Measurements from ENCODE around the gene ZBTB37.
"Not testable (repeated sequence)": the region's sequence is repeated elsewhere in the genome, so short reads cannot be mapped to it uniquely, and the experiment has no call there.

The ZBTB37 gene

DNA sequence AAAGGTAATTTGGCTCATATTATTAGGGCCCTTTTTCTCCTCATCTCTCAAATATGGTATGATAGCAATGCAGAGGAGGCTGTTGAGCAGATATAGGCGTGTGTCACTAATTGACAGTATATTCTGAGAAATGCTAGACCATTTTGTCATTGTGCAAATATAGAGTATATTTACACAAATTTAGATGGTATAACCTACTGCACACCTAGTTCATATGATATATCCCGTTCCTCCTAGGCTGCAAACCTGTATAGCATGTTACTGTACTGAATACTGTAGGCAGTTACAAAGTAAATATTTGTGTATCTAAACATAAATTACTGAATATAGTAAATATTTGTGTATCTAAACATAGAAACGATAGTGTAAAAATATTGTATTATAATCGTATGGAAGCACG is 8.6 kb downstream of the ZBTB37 start:
- peaks cover 57% of the 10 kb centered on the region for H3K36me3 Mint-ChIP-seq

DNA sequence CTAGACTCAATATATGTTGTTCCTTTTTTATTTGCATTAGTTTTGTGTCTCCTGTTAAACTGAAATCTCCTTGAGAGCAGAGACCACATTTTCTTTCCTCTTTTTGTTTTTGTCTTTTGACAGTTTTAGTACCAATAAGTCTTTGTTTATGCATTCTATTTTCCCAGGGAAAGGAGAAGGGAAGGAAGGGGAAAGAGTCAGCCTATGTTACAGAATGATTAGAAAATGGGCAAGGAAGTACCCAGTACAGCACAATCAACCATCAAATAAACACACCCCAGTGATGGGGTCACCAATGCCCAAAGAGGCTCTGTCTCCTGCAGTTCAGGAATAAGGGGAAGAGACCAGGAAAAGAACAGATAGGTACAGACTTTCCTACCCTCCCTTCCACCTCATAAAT is 10.1 kb downstream of the ZBTB37 start:
- ATAC-seq = no peak
- Mint-ChIP-seq H3K4me3 (no peak overlapping the region), H3K4me1 (peaks cover 4% of the 10 kb centered on the region), H3K9me3 (no peaks in the 10 kb centered on the region), H3K27ac (peak overlapping the region; percentile 10), H3K36me3 (peaks cover 53% of the 10 kb centered on the region)
- no peak for DNase-seq (ENCODE audit: low spot score in 2 of 2)

More for the DNA sequence above, 8.6 kb downstream of the ZBTB37 start:
- ATAC-seq (no peak), DNase-seq (ENCODE audit: low spot score in 2 of 2) (no peak)
- Mint-ChIP-seq H3K4me3 (no peak overlapping the region), H3K4me1 (peaks cover 7% of the 10 kb centered on the region), H3K27ac (no peak overlapping the region), H3K9me3 (no peaks in the 10 kb centered on the region)

DNA sequence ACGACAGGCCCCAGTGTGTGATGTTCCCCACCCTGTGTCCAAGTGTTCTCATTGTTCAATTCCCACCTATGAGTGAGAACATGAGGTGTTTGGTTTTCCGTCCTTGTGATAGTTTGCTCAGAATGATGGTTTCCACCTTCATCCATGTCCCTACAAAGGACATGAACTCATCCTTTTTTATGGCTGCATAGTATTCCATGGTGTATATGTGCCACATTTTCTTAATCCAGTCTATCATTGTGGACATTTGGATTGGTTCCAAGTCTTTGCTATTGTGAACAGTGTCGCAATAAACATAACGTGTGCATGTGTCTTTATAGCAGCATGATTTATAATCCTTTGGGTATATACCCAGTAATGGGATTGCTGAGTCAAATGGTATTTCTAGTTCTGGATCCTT is 12.9 kb downstream of the ZBTB37 start:
- H3K4me1 Mint-ChIP-seq; DNase-seq (ENCODE audit: low spot score in 2 of 2); H3K27ac Mint-ChIP-seq; H3K9me3 Mint-ChIP-seq; H3K4me3 Mint-ChIP-seq; ATAC-seq: not testable (repeated sequence)
- H3K36me3 Mint-ChIP-seq = peaks cover 35% of the 10 kb centered on the region

DNA sequence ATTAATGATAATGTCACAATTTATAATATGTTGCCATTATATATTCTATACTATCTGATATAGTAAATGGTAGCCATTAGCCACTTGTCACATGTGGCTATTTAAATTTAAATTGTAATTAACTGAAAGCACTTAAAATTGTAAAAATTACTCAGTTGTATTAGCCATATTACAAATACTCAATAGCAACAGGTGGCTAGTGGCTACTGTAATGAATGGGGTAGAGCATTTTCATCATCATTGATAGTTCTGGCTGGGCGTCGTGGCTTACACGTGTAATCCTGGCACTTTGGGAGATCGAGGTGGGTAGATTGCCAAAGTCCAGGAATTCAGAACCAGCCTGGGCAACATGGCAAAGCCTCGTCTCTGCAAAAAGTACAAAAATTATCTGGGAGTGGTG is 16.5 kb downstream of the ZBTB37 start:
- H3K36me3 Mint-ChIP-seq = peaks cover 14% of the 10 kb centered on the region
- H3K9me3 Mint-ChIP-seq = no peaks in the 10 kb centered on the region
- ATAC-seq = no peak
- peaks cover 15% of the 10 kb centered on the region for H3K4me1 Mint-ChIP-seq
- DNase-seq (ENCODE audit: low spot score in 2 of 2) = no peak
- no peak overlapping the region for H3K4me3 Mint-ChIP-seq
- peak overlapping the region; percentile 79 for H3K27ac Mint-ChIP-seq

DNA sequence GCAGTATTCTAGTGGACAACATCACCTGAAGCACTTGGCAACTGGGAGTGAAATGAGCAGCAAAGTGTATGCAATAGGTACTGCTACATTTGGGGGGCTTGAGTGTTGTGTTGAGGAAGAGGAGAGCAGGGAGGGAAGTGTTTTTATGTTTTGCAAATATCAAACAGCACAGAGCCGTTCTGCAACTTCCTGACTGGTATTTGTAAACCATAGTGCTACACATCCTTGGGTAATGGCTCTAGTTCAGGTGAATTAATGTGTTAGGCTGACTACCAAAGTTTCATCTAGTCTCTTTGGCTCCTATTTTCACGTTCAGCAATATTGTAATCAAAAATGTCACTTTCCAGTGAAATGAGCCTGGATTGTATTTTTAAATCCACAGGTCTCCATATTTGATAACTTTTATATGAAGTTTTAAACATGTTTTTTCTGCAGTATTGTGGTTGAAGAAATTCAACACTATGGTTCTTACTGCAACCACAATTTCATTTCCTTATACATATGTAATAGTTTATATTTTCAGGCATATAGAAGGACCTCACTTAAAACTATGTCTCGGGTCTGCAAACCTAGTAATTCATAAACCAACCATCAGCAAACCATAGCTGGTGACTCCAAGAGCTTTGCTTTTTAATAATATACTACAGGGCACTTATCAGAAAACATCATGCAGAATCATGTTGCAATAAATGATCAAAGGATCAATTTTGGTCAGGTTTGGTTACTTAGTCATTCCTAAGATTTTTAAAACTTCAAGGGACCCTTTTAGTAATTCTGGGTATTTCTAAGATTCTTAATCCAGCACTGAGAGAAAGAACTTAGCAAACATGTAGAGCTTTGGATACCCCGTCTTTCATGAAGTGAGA is 18.8 kb downstream of the ZBTB37 start:
- Mint-ChIP-seq H3K36me3 (peaks cover 19% of the 10 kb centered on the region), H3K4me3 (no peak overlapping the region), H3K27ac (peak overlapping the region; percentile 79), H3K9me3 (no peaks in the 10 kb centered on the region), H3K4me1 (peaks cover 15% of the 10 kb centered on the region)
- DNase-seq (ENCODE audit: low spot score in 2 of 2) (no peak), ATAC-seq (no peak)

DNA sequence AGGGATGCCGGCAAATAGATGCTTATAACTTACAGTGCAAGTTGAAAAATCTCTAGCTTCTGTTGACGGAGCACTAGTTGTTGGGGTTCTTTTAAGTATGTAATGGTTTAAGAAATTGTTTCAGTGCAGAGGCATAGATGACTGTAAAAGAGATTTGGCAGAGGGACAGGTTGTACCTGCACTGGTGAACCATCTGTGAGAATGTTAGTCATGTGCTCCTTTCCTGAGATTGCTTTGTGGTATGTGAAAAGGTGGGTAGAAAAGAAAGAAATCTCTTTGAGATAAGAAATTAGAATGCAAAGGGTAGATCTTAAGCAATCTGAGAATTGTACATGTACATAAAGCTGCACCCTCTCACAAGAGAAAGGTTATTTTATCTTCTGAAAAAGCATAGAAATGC is 19.4 kb downstream of the ZBTB37 start:
- no peak overlapping the region for H3K27ac Mint-ChIP-seq
- H3K4me3 Mint-ChIP-seq = no peak overlapping the region
- ATAC-seq (peak; percentile 44), DNase-seq (ENCODE audit: low spot score in 2 of 2) (no peak)
- H3K9me3 Mint-ChIP-seq = no peaks in the 10 kb centered on the region
- peaks cover 19% of the 10 kb centered on the region for H3K36me3 Mint-ChIP-seq
- H3K4me1 Mint-ChIP-seq = peaks cover 15% of the 10 kb centered on the region

DNA sequence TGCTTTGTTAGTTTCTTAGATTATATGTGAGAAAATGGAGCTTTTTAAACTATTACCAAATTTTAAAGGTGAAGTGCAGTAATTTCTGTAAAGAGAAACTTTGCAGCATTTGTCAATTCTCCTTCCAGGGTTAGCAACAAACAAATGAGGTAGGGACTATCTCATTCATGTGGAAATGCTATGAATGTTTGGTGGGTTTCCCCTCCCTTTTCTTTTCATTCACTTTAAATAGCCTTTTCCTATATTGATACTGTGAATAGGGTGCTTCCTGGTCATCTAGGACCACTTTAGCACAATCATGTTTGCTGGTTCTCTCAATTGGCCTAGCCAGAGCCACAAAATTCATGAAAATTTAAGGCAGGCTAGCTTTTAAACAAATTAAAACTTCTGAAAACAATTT is 20.6 kb downstream of the ZBTB37 start:
- H3K9me3 Mint-ChIP-seq = no peaks in the 10 kb centered on the region
- no peak for DNase-seq (ENCODE audit: low spot score in 2 of 2)
- H3K4me3 Mint-ChIP-seq = no peak overlapping the region
- no peak for ATAC-seq
- H3K27ac Mint-ChIP-seq = no peak overlapping the region
- H3K4me1 Mint-ChIP-seq = peaks cover 15% of the 10 kb centered on the region
- peaks cover 19% of the 10 kb centered on the region for H3K36me3 Mint-ChIP-seq

DNA sequence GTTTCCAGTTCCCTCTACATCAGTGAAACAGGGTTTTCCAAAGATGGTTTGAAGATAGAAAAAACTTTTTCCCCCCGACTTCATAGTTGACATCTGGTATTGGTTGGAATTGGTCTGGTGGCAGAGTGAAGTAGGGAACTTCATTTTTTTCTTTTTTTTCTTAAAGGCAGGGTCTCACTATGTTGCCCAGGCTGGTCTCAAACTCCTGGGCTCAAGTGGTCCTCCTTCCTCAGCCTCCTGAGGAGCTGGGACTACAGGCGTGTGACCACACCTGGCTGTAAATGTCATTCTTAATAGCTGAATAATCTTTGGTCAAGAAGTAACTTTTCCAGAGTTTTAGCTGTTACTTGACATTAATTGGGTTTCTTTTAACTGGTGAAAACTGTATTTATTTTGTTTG is 21.7 kb downstream of the ZBTB37 start:
- H3K36me3 Mint-ChIP-seq = peaks cover 19% of the 10 kb centered on the region
- ATAC-seq (no peak), DNase-seq (ENCODE audit: low spot score in 2 of 2) (no peak)
- H3K4me1 Mint-ChIP-seq = peaks cover 15% of the 10 kb centered on the region
- H3K4me3 Mint-ChIP-seq = no peak overlapping the region
- no peaks in the 10 kb centered on the region for H3K9me3 Mint-ChIP-seq
- H3K27ac Mint-ChIP-seq = no peak overlapping the region

DNA sequence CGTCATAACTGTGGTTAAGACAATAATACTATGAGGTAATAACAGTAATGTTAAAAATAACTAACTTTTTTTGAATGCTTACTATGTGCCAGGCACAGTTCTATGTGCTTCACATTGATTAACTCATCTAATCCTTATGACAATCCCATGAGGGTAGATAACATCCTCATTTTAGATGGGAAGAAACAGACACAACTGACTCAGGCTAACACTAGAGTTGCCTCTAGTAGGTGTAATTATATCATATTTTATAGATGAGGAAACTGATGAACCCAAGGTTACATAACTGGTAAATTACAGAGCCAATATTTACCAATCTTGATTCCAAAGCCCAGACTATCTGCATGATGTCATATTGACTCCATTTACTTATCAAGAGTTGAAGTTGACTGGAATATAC is 25.4 kb downstream of the ZBTB37 start:
- DNase-seq (ENCODE audit: low spot score in 2 of 2) (no peak), ATAC-seq (no peak)
- Mint-ChIP-seq H3K4me3 (no peak overlapping the region), H3K9me3 (no peaks in the 10 kb centered on the region), H3K36me3 (peaks cover 7% of the 10 kb centered on the region), H3K27ac (no peak overlapping the region), H3K4me1 (no peaks in the 10 kb centered on the region)

DNA sequence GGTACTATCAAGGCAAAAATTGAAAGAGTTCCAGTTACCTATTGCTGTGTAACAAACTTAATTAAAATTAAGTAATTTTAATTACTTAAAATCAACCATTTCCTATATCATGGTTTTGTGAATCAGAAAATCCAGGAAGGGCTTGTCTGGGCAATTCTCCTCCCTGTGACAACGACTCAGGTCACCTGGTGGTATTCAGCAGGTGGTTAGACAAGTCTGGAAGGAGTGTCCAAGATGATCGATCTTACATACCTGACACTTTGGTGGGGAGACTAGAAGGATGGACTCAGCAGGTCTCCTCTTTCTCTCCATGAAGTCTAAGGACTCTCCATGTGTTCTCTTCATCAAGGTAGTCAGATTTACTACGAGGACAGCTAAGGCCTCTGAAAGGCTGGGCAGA is 26.0 kb downstream of the ZBTB37 start:
- peaks cover 7% of the 10 kb centered on the region for H3K36me3 Mint-ChIP-seq
- no peaks in the 10 kb centered on the region for H3K4me1 Mint-ChIP-seq
- no peak overlapping the region for H3K27ac Mint-ChIP-seq
- ATAC-seq (no peak), DNase-seq (ENCODE audit: low spot score in 2 of 2) (no peak)
- no peak overlapping the region for H3K4me3 Mint-ChIP-seq
- H3K9me3 Mint-ChIP-seq = no peaks in the 10 kb centered on the region

DNA sequence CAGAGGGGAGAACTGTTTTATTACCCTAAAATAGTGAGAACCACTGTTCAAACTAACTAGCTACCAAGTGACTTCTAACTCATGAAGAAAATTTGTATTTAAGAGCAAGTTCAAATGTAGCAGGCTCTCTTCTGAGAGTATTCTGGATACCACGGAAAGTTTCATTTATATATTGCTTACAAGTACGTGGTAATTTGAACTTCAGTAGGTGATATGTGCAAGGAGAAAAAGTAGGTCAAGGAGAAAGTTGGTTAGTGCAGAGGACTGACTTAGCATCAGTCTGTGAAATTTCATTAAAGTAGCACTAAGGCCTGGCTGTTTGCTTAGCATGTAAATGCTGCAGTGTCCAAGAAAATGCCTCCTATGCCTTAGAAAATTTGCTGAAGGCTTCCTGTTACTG is 32.2 kb downstream of the ZBTB37 start:
- H3K27ac Mint-ChIP-seq = no peak overlapping the region
- H3K36me3 Mint-ChIP-seq = no peaks in the 10 kb centered on the region
- H3K4me1 Mint-ChIP-seq = no peaks in the 10 kb centered on the region
- no peak overlapping the region for H3K4me3 Mint-ChIP-seq
- ATAC-seq (no peak), DNase-seq (ENCODE audit: low spot score in 2 of 2) (no peak)
- no peaks in the 10 kb centered on the region for H3K9me3 Mint-ChIP-seq

DNA sequence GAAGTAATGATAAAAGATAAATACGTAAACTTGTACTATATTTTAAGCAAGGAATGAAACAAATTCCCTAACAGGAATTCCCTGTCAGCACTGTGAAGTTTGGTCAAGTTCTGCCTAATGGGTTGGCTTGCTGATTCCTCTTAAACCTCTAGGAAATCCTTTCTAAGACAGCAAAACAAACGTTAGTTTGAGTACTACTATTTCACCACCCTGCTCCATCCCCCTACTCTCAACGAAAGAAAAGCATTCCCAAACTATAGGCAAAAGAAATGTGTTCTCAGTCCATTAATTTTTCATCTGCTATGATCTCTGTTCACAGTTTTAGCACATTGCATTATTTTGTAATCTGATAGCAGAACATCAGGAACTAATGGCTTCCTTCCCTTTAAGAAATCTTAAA is 32.8 kb downstream of the ZBTB37 start:
- Mint-ChIP-seq H3K9me3 (no peaks in the 10 kb centered on the region), H3K27ac (no peak overlapping the region), H3K36me3 (no peaks in the 10 kb centered on the region), H3K4me3 (no peak overlapping the region), H3K4me1 (no peaks in the 10 kb centered on the region)
- DNase-seq (ENCODE audit: low spot score in 2 of 2) (no peak), ATAC-seq (no peak)

DNA sequence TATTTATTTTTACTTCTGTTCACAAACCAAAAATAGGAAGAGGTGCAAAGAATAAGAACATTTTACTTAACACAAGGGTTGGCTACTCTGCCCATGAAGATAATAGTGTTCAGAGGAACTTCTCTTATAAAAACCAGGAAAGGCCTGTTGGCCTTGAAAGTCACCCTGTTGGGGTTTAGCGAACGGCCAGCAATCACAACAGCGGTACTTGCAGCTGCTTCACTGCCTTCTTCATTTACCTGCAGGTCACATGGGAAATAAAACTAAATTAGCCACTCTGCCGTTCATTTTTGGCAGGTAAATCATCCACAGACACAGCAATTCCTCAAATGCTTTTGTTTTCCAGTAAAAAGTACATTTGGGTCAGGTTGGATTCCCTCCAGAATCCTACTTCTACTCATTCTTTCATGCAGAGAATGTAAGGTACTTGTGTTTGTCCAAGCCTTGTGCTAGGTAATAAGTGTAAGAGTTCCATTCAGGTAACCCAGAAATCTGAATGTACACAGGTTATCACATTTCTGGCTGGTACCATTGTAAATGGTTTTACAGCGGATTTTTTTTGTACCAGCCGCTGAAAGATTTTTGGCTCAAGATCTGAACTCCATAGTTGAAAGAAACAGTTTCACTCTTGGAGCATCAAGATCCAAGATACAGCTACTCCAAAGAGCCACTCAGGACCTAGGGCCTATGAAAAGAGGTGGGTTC is 35.8 kb downstream of the ZBTB37 start:
- no peaks in the 10 kb centered on the region for H3K9me3 Mint-ChIP-seq
- H3K4me3 Mint-ChIP-seq = no peak overlapping the region
- H3K4me1 Mint-ChIP-seq = no peaks in the 10 kb centered on the region
- no peak for DNase-seq (ENCODE audit: low spot score in 2 of 2)
- H3K27ac Mint-ChIP-seq = no peak overlapping the region
- no peaks in the 10 kb centered on the region for H3K36me3 Mint-ChIP-seq
- ATAC-seq = no peak

DNA sequence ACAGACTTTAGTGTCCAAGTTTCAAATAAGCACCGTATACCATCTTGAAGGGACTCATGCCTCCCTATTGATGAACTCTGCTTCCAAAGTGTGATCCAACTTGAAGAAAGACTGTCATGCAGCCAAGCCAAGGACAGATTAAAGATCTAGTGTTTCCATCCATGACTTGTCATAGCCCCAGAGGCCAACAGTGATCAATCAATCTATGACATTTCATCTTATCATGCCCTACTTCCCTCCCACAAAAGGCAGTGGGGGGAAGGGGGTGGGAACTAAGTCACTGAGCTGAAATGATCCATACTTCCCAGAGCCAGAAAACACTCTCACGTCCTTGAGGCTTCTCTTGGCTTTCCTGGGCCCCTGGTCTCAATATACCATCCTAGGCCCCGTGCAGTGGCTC is 44.9 kb downstream of the ZBTB37 start:
- H3K9me3 Mint-ChIP-seq = no peaks in the 10 kb centered on the region

DNA sequence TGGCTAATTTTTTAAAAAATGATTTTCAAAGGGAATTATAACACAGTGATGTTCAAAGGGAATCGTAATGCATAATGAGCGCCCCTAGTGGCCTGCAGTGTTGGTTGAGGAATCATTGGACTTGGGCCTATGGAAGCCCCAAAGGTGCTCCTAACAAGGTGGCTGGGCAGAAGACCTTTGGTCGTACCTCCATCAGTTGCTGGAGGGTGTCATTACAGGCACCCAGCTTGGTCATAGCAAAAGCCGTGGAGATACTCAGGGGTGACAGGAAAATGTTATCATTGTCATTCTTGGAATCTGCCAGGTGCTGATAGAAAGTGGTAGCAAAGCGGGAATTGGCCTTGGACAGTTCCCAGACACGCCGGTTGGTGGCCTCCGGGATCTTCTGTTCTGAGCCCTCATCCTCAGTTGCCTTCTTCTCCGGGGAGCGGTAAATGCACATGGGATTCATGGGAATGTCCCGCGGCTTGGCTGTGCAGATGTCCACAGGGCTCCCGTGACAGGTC is 46.2 kb downstream of the ZBTB37 start:
- Mint-ChIP-seq H3K36me3 (no peaks in the 10 kb centered on the region), H3K4me3 (no peak overlapping the region), H3K4me1 (no peaks in the 10 kb centered on the region), H3K9me3 (no peaks in the 10 kb centered on the region), H3K27ac (no peak overlapping the region)
- ATAC-seq = peak; percentile 57
- DNase-seq (ENCODE audit: low spot score in 2 of 2) = peak in 1 of 2 donors; percentile 54

More for the DNA sequence above, 44.9 kb downstream of the ZBTB37 start:
- H3K4me3 Mint-ChIP-seq = no peak overlapping the region
- no peak overlapping the region for H3K27ac Mint-ChIP-seq
- ATAC-seq = no peak
- DNase-seq (ENCODE audit: low spot score in 2 of 2) = no peak
- H3K4me1 Mint-ChIP-seq = no peaks in the 10 kb centered on the region
- H3K36me3 Mint-ChIP-seq = no peaks in the 10 kb centered on the region

DNA sequence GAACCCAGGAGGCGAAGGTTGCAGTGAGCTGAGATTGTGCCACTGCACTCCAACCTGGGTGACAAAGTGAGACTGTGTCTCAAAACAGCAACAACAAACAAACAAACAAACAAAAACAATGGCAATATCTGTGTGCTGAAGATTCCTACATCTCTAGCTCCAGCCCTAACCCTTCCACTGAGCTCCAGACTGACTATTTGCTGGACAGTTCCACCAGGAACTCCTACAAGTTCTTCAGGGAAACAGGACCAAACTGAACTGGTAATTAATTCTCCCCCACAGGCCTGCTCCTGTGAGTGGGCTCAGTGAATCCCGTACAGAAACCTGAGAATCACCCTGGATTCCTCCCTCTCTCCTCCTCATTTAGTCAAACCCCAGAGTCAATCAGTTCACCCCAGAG is 47.4 kb downstream of the ZBTB37 start:
- Mint-ChIP-seq H3K4me1 (no peaks in the 10 kb centered on the region), H3K27ac (peak overlapping the region; percentile 55), H3K4me3 (no peak overlapping the region), H3K9me3 (no peaks in the 10 kb centered on the region), H3K36me3 (no peaks in the 10 kb centered on the region)
- DNase-seq (ENCODE audit: low spot score in 2 of 2) = no peak
- no peak for ATAC-seq

Measured in stimulated activated effector memory CD8-positive, alpha-beta T cell treated with anti-CD3 and anti-CD28 coated beads, Interleukin-12 subunit alpha, Interleukin-12 subunit beta, amount 100 ng/mL, for 72 hours (primary cell).